Effector CD4-positive, alpha-beta T cell (primary cell): ENCODE results near the gene CDC25A.

Source experiments
- DNase-seq: peaks from one replicate; pipeline ENCODE4 v3.0.0-alpha.2; 2020

Gene CDC25A

GRCh38 chr3:48194446-48195071 is 6.3 kb upstream of the CDC25A start:
- DNase-seq: no peak

- no peak for DNase-seq
Measured at GRCh38 chr3:48190911-48191310, 2.7 kb upstream of the CDC25A start.

- DNase-seq: no peak
Measured at GRCh38 chr3:48189321-48189720, 1.1 kb upstream of the CDC25A start.

- DNase-seq: peak; percentile 4
Measured at GRCh38 chr3:48187579-48188265, 495 bp downstream of the CDC25A start.

- DNase-seq: no peak
Measured at GRCh38 chr3:48187301-48187578, 977 bp downstream of the CDC25A start.

GRCh38 chr3:48186631-48187300 is 1.5 kb downstream of the CDC25A start:
- no peak for DNase-seq

GRCh38 chr3:48185129-48185528 is 3.1 kb downstream of the CDC25A start:
- no peak for DNase-seq

- DNase-seq: no peak
Measured at GRCh38 chr3:48184299-48184698, 3.9 kb downstream of the CDC25A start.

- no peak for DNase-seq
Measured at GRCh38 chr3:48180531-48181253, 7.5 kb downstream of the CDC25A start.

GRCh38 chr3:48180021-48180420 is 8.2 kb downstream of the CDC25A start:
- DNase-seq: no peak

GRCh38 chr3:48178072-48178471 is 10.1 kb downstream of the CDC25A start:
- no peak for DNase-seq

- peak; percentile 16 for DNase-seq
Measured at GRCh38 chr3:48157950-48158376, 30.3 kb downstream of the CDC25A start.

- no peak for DNase-seq
Measured at GRCh38 chr3:48157202-48157840, 30.9 kb downstream of the CDC25A start.

- DNase-seq: no peak
Measured at GRCh38 chr3:48156163-48156562, 32.1 kb downstream of the CDC25A start.

- DNase-seq: no peak
Measured at GRCh38 chr3:48155122-48155521, 33.1 kb downstream of the CDC25A start.

- DNase-seq: no peak
Measured at GRCh38 chr3:48151807-48152427, 36.3 kb downstream of the CDC25A start.

- DNase-seq: peak; percentile 23
Measured at GRCh38 chr3:48151058-48151806, 37.0 kb downstream of the CDC25A start.

GRCh38 chr3:48143992-48144391 is 44.2 kb downstream of the CDC25A start:
- DNase-seq: no peak

GRCh38 chr3:48143567-48143966 is 44.6 kb downstream of the CDC25A start:
- no peak for DNase-seq

GRCh38 chr3:48142316-48142870 is 45.8 kb downstream of the CDC25A start:
- no peak for DNase-seq

- DNase-seq: no peak
Measured at GRCh38 chr3:48141604-48142137, 46.5 kb downstream of the CDC25A start.
